Tibial artery (tissue), 4 donors: ENCODE measurements around the gene TMC2.
"Not testable (repeated sequence)": the region's sequence is repeated elsewhere in the genome, so short reads cannot be mapped to it uniquely, and the experiment has no call there.

Experiments used
- DNase-seq, 2 donors: peaks; one replicate each; pipeline ENCODE4 v3.0.0-alpha.2; 2019
- H3K27ac ChIP-seq, 2 donors: fragments of 200-600 bp; sonication (generic) in 1 of 2; 1 replicate in 1 of 2; 2 replicates in 1 of 2; pipeline ENCODE4 v1.5.1; 2018 to 2019; ENCODE audit warnings: mild to moderate bottlenecking in 1 of 2
- H3K27me3 ChIP-seq, 2 donors: fragments of 200-600 bp; sonication (generic) in 1 of 2; one replicate each; pipeline versions ENCODE4 v1.5.1 to v1.6.0; 2016 to 2019
- H3K36me3 ChIP-seq, 3 donors: fragments of 200-600 bp; sonication (generic) in 2 of 3; one replicate each; pipeline ENCODE4 v1.5.1; 2016 to 2019; ENCODE audit warnings: mild to moderate bottlenecking in 2 of 3
- H3K4me1 ChIP-seq, 4 donors: fragments of 200-600 bp; sonication (generic) in 2 of 4; 1 replicate in 3 of 4; 2 replicates in 1 of 4; pipeline ENCODE4 v1.5.1; 2016 to 2019
- H3K4me3 ChIP-seq, 2 donors: fragments of 200-600 bp; sonication (generic) in 1 of 2; 1 replicate in 1 of 2; 2 replicates in 1 of 2; pipeline ENCODE4 v1.5.1; 2018 to 2019; ENCODE audit warnings: mild to moderate bottlenecking in 2 of 2
- H3K9me3 ChIP-seq, 3 donors: fragments of 200-600 bp; sonication (generic) in 1 of 3; one replicate each; pipeline ENCODE4 v1.5.1; 2016 to 2019
- intact Hi-C: fragments of 100-400 bp; cut with DNase I; formaldehyde crosslinking; loops from one replicate; pipeline ENCODE4 v1.15.0; 2023; ENCODE audit warnings: low total_unique reads
- TF ChIP-seq, protein P1 (sequence below), 2 experiments: fragments of 200-600 bp in 1 of 2; fragments of 450-650 bp in 1 of 2; IDR thresholded peaks; one replicate each; pipeline ENCODE4 v1.5.1; 2017 to 2019; ENCODE audit warnings: antibody characterized with exemption in 2 of 2, mild to moderate bottlenecking in 1 of 2, moderate library complexity in 1 of 2

Gene TMC2

DNA sequence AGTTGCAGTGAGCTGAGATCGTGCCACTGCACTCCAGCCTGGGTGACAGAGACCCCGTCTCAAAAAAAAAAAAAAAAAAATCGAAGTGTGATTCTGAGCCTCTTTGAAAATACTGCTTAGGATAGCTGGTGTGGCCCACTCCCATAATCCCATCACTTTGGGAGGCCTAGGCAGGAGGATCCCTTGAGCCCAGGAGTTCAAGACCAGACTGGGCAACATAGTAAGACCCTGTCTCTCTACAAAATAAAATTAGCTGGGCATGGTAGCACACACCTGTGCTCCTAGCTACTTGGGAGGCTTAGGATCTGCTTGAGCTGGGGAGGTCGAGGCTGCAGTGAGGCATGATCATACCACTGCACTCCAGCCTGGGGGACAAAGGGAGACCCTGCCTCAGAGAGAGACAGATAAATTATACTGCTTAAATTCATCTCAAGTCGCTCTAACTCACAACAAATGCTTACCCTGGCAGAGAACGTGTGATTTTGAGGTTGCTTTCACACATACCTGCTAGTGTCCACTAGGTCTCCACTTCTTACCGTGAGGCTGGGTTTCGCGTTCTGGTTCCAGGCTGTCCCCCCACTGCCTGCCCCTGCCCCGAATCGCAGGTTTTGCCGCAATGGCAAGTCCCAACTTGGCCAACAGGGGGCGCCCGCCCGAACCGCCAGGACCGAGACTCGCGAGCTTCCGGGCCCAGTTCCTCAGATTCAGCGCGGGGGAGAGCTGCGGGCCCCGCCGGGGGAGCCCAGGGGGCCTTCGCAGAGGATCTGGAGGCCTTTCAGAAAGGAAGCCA lies 12.3 kb upstream of the TMC2 start:
- intact Hi-C loops = loop anchor here (5.0 to 10.0 kb wide), 2 partner anchors 52 to 131 kb away; partner anchors contain the start of genes NOP56 and SNRPB
- Histone ChIP-seq H3K4me1 (peaks cover 0 to 7% (median 4%) of the 10 kb centered on the region in 4 donors), H3K36me3 (no peaks in the 10 kb centered on the region), H3K4me3 (peak overlapping the region; percentile 63 to 85), H3K9me3 (no peaks in the 10 kb centered on the region), H3K27me3 (no peaks in the 10 kb centered on the region), H3K27ac (peak overlapping the region; percentile 82 to 93)
- peak; percentile 75 to 92 for DNase-seq
- TF ChIP-seq, protein P1, sequence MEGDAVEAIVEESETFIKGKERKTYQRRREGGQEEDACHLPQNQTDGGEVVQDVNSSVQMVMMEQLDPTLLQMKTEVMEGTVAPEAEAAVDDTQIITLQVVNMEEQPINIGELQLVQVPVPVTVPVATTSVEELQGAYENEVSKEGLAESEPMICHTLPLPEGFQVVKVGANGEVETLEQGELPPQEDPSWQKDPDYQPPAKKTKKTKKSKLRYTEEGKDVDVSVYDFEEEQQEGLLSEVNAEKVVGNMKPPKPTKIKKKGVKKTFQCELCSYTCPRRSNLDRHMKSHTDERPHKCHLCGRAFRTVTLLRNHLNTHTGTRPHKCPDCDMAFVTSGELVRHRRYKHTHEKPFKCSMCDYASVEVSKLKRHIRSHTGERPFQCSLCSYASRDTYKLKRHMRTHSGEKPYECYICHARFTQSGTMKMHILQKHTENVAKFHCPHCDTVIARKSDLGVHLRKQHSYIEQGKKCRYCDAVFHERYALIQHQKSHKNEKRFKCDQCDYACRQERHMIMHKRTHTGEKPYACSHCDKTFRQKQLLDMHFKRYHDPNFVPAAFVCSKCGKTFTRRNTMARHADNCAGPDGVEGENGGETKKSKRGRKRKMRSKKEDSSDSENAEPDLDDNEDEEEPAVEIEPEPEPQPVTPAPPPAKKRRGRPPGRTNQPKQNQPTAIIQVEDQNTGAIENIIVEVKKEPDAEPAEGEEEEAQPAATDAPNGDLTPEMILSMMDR (IDR thresholded peaks at IDR 0.05) = peak; percentile 91 to 94

DNA sequence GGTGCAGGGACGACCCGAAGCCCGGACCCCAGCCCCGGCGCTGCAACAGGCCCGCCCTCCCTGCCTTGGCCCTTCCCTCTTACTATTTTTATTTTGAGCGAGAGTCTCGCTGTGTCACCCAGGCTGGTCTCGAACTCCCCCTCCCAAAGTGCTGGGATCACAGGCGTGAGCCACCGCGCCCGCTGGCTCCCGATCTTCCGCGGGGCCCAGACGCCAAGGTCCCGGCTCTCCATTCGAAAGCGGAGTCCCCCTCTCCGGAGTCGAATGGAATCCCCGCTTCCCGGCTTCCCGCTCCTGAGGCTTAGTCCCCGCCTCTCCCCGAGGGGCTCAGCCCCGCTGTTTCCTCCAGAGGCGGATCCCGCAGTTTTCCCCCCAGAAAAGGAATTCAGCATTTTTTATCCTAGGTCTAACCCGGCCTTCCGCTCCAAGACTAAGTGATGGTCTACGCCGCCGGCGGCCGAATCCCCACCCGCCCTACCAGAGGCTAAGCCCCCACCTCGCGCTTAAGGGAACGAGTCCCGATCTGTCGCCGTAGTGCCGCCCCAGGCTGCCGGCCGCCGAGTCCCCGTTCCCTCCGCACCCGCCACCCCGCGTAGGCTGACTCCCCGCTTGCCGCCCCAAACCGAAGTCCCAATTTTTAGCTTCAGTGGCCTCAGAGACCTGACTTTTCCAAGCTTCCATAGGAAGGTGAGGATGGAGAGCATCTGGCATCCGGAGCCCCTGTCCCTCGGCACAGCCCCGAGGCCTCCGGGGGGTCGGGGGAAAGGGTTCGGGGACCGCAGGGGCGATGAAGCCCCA lies 11.5 kb upstream of the TMC2 start:
- Histone ChIP-seq H3K27ac (peak overlapping the region; percentile 82 to 93), H3K36me3 (no peaks in the 10 kb centered on the region), H3K4me3 (peak overlapping the region; percentile 63 to 85), H3K27me3 (no peaks in the 10 kb centered on the region), H3K4me1 (peaks cover 0 to 7% (median 4%) of the 10 kb centered on the region in 4 donors), H3K9me3 (no peaks in the 10 kb centered on the region)
- intact Hi-C loops = loop anchor here (5.0 to 10.0 kb wide), 2 partner anchors 53 to 130 kb away; partner anchors contain the start of genes NOP56 and SNRPB
- peak; percentile 49 to 71 for DNase-seq
- TF ChIP-seq, protein P1 (IDR thresholded peaks at IDR 0.05) = no peak

DNA sequence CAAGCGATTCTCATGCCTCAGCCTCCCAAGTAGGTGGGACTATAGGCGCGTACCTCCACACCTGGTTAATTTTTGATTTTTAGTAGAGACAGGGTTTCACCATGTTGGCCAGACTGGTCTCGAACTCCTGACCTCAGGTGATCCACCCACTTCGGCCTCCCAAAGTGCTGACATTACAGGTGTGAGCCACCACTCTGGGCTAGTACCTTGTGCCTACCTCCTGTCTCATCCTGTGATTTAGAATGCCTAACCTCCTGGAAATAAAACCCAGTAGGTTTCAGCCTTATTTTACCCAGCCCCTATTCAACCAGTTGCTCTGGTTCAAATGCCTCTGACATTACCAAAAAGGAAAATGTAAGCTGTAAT lies 10.2 kb upstream of the TMC2 start:
- not testable (repeated sequence) for DNase-seq, H3K9me3 ChIP-seq, H3K27ac ChIP-seq, H3K4me1 ChIP-seq, H3K36me3 ChIP-seq, H3K27me3 ChIP-seq, H3K4me3 ChIP-seq
- intact Hi-C loops = loop anchor here (10.0 kb wide), 1 partner anchor 129 kb away; the partner anchor contains the start of gene NOP56

DNA sequence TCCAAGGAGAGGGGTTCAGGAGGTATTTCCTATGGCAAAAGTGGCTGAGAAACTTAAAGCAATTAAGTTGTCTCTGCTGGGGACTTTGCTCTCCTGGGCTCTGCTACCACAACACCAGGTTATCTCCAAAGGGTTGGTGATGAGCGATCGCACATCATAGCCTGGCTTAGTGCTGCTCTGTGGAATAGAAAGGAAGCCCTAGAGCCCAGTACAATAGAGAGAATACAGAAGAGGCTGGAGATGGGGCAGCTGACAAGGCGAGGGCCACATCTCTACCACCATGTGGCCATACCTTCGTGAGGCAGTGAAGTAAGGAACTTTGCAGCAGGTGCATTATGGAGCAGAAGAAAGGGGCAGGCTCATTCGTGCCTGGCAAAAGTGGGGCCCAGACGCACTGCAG lies 8.6 kb upstream of the TMC2 start:
- TF ChIP-seq, protein P1 (IDR thresholded peaks at IDR 0.05) = no peak
- H3K4me1 ChIP-seq = peaks cover 0 to 7% (median 4%) of the 10 kb centered on the region in 4 donors
- no peak for DNase-seq
- H3K27ac ChIP-seq = no peak overlapping the region
- no peak overlapping the region for H3K4me3 ChIP-seq
- H3K9me3 ChIP-seq = no peaks in the 10 kb centered on the region
- H3K36me3 ChIP-seq = no peaks in the 10 kb centered on the region
- H3K27me3 ChIP-seq = no peaks in the 10 kb centered on the region
- intact Hi-C loops = loop anchor here (10.0 kb wide), 1 partner anchor 127 kb away; the partner anchor contains the start of gene NOP56

DNA sequence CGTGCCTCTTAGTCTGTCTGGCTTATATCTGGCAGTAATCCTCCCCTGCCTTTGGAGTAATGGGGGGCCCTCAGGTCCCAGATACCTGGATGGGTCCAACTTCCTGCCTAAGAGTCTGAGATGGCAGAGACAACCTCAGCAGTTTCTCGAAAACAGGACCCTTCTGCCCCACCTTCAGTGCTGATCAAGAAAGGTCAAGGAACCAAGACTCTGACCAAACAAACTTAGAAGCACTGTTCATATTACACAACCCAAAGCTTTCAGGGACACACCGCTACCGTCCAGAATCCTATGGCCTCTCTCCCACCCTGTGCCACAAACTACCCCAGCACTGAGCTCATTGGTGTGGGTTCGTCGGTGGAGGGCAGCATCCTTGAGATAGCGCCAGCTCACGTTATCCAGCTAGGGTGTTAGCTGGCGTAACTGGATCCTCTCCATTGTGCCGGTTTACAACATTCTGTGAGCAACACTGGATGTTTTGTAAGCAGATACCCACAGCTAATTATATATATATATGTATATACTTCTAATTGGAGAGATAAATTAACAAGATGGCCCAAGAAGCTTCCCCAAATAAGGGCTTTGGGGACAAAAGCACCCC lies 7.6 kb upstream of the TMC2 start:
- intact Hi-C loops = loop anchor here (10.0 kb wide), 1 partner anchor 126 kb away; the partner anchor contains the start of gene NOP56
- no peaks in the 10 kb centered on the region for H3K36me3 ChIP-seq
- DNase-seq = no peak
- H3K4me3 ChIP-seq = no peak overlapping the region
- H3K27ac ChIP-seq = no peak overlapping the region
- no peaks in the 10 kb centered on the region for H3K9me3 ChIP-seq
- TF ChIP-seq, protein P1 (IDR thresholded peaks at IDR 0.05) = no peak
- peaks cover 0 to 7% (median 3%) of the 10 kb centered on the region in 4 donors for H3K4me1 ChIP-seq
- peaks cover 0 to 4% of the 10 kb centered on the region in 2 donors for H3K27me3 ChIP-seq
